ENCODE data around the gene STAG1.

GRCh38 chr3:136562026-136562425 lies 190.2 kb downstream of the STAG1 start:
- TF ChIP-seq CTCF (conservative IDR thresholded peaks at IDR 0.05 in 1 of 2, IDR thresholded peaks at IDR 0.05 in 1 of 2; ENCODE audit: low read depth in 1 of 2, low read length in 2 of 2) = no peak
- no peak for TF ChIP-seq EZH2 (IDR thresholded peaks at IDR 0.05; ENCODE audit: low read length, missing control alignments)

Measured in fibroblast of lung (primary cell).